Measurements from ENCODE around the gene ZNF606. TPM values are rescaled to one million over a fixed set of nuclear protein-coding genes. Genes with fewer than 3 reads are reported as not detected.

The ZNF606 gene
- total and polyA plus RNA-seq, 11 donors: 6.4 to 14.3 (median 11.4) TPM

DNA sequence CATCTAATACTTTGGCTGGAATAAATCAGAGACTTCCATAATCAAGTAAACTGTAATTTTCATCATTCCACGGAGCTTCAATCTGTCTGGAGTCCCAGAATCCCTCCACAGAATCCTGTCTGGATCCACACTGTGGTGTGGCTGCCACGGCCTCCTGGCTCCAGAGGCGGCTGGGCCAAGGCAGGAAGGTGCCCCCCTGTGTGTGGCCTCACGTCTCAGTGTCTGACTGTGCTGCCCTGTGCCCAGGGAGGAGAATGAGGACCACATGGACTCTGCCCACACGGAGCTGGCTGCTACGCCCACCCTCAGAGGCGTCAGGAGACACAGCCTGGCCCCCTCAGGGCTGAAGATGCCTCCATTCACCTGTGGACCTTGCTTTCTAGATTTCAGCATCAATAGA, 44.2 kb upstream of the ZNF606 start:
- no peaks in the 10 kb centered on the region for H3K27me3 ChIP-seq
- H3K9me3 ChIP-seq: peaks cover 0 to 96% (median 55%) of the 10 kb centered on the region in 12 donors
- no peak overlapping the region for H3K4me3 ChIP-seq
- no peak overlapping the region for H3K27ac ChIP-seq
- ATAC-seq: no peak
- TF ChIP-seq, protein P1, sequence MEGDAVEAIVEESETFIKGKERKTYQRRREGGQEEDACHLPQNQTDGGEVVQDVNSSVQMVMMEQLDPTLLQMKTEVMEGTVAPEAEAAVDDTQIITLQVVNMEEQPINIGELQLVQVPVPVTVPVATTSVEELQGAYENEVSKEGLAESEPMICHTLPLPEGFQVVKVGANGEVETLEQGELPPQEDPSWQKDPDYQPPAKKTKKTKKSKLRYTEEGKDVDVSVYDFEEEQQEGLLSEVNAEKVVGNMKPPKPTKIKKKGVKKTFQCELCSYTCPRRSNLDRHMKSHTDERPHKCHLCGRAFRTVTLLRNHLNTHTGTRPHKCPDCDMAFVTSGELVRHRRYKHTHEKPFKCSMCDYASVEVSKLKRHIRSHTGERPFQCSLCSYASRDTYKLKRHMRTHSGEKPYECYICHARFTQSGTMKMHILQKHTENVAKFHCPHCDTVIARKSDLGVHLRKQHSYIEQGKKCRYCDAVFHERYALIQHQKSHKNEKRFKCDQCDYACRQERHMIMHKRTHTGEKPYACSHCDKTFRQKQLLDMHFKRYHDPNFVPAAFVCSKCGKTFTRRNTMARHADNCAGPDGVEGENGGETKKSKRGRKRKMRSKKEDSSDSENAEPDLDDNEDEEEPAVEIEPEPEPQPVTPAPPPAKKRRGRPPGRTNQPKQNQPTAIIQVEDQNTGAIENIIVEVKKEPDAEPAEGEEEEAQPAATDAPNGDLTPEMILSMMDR (IDR thresholded peaks at IDR 0.05): no peak
- no peak for TF ChIP-seq POLR2A (IDR thresholded peaks at IDR 0.05)
- DNase-seq: no peak
- WGBS, 4 donors: 81 to 94% (median 90%) methylated on average over 6 to 7 of the region's 7 CpGs
- H3K4me1 ChIP-seq: no peaks in the 10 kb centered on the region
- H3K36me3 ChIP-seq: no peaks in the 10 kb centered on the region
- intact Hi-C loops (cut with DNase I): no loop called here

DNA sequence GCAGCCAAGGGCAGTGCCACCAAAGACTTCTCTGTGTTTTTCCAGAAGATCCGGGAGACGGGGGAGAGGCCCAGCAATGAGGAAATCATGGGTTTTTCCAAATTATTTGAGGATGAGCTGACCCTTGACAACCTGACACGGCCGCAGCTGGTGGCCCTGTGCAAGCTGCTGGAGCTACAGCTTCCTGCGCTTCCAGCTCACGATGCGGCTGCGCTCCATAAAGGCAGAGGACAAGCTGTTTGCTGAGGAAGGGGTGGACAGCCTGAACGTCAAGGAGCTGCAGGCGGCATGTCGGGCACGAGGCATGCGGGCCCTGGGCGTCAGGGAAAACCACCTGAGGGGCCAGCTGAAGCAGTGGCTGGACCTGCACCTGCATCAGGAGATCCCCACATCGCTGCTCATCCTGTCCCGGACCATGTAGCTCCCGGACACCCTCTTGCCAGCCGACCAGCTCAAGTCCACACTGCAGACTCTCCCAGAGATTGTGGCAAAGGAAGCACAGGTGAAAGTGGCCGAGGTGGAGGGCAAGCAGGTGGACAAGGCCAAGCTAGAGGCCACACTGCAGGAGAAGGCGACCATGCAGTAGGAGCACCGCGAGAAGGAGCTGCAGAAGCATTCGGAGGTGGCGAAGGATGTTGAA, 42.9 kb upstream of the ZNF606 start:
- H3K9me3 ChIP-seq: peaks cover 0 to 99% (median 57%) of the 10 kb centered on the region in 12 donors
- H3K4me1 ChIP-seq: no peaks in the 10 kb centered on the region
- DNase-seq: no peak
- H3K4me3 ChIP-seq: no peak overlapping the region
- no peak overlapping the region for H3K27ac ChIP-seq
- ATAC-seq: no peak
- TF ChIP-seq POLR2A (IDR thresholded peaks at IDR 0.05): no peak
- TF ChIP-seq, protein P1 (IDR thresholded peaks at IDR 0.05): no peak
- no peaks in the 10 kb centered on the region for H3K27me3 ChIP-seq
- H3K36me3 ChIP-seq: no peaks in the 10 kb centered on the region
- intact Hi-C loops (cut with DNase I): no loop called here
- WGBS, 4 donors: 94 to 96% (median 96%) methylated on average over 18 to 24 of the region's 24 CpGs

DNA sequence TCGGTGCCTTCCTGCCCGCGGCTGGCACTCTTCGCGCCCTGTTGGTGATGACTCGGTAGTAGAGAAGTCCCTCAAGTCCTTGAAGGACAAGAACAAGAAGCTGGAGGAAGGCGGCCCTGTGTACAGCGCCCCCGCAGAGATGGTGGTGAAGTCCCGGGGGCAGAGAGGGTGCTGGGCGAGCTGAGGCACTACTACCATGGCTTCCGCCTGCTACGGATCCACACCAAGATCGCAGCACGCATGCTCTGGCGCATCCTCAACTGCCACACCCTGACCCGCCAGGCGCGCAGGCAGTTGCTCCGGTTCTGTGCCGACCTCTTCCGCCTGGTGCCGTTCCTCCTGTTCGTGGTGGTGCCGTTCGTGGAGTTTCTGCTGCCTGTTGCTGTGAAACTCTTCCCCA, 42.3 kb upstream of the ZNF606 start:
- Histone ChIP-seq H3K27me3 (no peaks in the 10 kb centered on the region), H3K4me3 (no peak overlapping the region), H3K9me3 (peaks cover 0 to 95% (median 55%) of the 10 kb centered on the region in 12 donors), H3K4me1 (no peaks in the 10 kb centered on the region), H3K27ac (no peak overlapping the region), H3K36me3 (no peaks in the 10 kb centered on the region)
- DNase-seq: no peak
- WGBS, 4 donors: 92 to 96% (median 95%) methylated on average over 26 of the region's 26 CpGs
- intact Hi-C loops (cut with DNase I): no loop called here
- ATAC-seq: no peak
- TF ChIP-seq, protein P1 (IDR thresholded peaks at IDR 0.05): no peak
- TF ChIP-seq POLR2A (IDR thresholded peaks at IDR 0.05): no peak

DNA sequence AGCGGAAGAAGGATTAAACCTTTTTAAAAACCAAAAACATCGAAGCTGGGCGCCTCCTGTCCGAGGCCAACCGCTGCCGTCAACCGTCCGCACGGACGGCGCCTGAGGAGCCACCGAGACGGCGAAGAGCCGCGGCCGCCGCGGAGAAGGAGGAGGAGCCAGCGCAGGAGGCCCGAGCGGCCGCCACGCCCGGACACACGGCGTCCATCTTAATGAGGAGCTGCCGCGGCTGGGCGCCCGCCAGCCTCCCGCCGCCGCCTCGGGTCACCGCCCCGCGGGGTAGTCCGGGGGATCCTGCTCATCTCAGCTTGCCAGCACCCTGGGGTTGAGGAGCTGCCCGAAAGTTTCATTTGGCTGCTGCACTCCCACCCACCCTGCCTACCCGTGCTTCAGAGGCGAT, 41.8 kb upstream of the ZNF606 start:
- Histone ChIP-seq H3K4me1 (no peaks in the 10 kb centered on the region), H3K4me3 (no peak overlapping the region), H3K9me3 (peaks cover 0 to 91% (median 52%) of the 10 kb centered on the region in 12 donors), H3K27me3 (no peaks in the 10 kb centered on the region), H3K36me3 (no peaks in the 10 kb centered on the region), H3K27ac (no peak overlapping the region)
- intact Hi-C loops (cut with DNase I): no loop called here
- TF ChIP-seq POLR2A (IDR thresholded peaks at IDR 0.05): no peak
- TF ChIP-seq, protein P1 (IDR thresholded peaks at IDR 0.05): no peak
- DNase-seq (no peak), ATAC-seq (no peak)
- WGBS, 4 donors: 56 to 77% (median 66%) methylated on average over 41 to 42 of the region's 42 CpGs

Data from heart left ventricle (tissue), 16 donors.